ENCODE measurements around the gene DIP2C.
"Not testable (repeated sequence)": the region's sequence is repeated elsewhere in the genome, so short reads cannot be mapped to it uniquely, and the experiment has no call there.

Gene DIP2C

DNA sequence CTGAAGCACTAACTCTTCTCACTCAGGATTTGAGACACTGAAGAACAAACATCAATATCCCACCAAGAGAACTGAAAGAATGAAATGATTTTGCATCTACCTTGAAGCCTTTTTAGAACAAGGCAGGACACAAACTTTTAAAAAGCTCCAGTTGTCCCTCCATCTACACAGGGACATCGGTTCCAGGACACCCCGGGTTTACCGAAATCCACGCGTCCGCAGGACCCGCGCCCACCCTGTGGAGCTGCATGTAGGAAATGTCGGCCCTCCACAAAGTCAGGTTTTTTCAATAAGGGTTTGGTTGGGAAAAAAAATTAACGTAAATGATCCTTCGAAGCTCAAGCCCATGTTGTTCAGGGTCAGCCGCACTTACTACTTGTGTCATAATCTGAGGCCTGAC is 94.0 kb downstream of the DIP2C start:
- no peak for DNase-seq (ENCODE audit: low read depth)

- DNase-seq (ENCODE audit: low read depth), result no peak
Measured at GRCh38 chr10:594584-595270, 94.7 kb downstream of the DIP2C start.

DNA sequence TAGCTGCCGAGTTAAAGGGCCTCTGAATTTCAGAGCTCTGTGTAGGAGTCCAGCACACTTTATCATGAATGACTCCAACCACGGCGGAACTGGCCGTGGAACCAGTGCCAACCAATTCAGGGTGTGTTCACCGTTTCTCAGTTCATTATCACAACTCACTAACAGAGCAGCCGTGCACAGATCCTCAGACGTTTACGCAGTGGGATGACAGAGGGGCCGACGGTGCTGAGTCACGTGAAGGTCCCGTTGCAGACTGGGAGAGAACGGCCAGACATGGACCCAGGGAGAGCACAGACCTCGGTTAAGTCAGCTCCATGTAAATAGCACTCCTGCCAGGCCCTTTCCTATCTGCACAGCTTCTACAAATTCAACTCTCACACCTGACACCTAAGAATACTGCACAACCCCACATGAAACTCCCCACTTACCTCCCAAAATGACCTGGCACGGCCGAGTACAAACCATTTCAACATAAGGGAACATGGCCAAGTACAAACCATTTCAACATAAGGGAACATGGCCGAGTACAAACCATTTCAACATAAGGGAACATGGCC is 95.5 kb downstream of the DIP2C start:
- DNase-seq (ENCODE audit: low read depth), result no peak

GRCh38 chr10:593421-593820 is 96.0 kb downstream of the DIP2C start:
- no peak for DNase-seq (ENCODE audit: low read depth)

DNA sequence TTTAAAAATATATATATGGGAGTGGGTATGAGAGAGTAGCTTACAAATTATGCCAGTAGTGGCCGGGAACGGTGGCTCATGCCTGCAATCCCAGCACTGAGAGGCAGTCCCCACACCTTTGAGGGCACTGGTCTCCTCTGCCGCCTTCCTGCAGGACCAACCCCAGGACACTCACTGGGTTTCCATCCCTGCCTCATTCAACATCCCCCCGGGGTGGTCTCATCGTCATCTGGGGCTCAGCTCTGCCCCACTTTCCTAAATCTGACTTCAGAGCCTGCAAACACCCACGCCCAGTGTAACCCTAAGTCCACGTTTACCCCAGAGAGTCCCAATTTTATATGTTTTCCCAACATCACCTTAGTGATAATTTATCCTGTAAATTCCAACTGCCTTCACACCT is 96.5 kb downstream of the DIP2C start:
- DNase-seq (ENCODE audit: low read depth), result no peak

DNA sequence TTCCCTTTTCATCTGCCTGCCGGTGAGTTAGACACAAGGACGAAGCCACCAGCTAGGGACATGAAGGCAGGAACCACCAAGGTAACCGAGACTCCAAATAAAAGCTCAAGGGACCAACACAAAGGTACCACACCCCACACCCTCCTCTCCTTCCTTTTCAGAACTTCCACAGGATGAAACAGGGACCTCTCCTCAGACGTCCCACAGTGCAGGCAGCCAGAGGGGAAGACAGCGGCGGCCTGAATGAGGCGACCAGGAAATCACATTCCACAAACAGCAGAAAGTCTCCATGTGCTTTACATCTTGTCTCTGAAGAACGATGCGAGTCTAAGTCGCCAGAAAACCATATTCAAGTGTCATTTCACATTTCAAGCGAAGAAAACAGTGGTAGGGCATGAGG is 97.8 kb downstream of the DIP2C start:
- DNase-seq (ENCODE audit: low read depth), result no peak

DNA sequence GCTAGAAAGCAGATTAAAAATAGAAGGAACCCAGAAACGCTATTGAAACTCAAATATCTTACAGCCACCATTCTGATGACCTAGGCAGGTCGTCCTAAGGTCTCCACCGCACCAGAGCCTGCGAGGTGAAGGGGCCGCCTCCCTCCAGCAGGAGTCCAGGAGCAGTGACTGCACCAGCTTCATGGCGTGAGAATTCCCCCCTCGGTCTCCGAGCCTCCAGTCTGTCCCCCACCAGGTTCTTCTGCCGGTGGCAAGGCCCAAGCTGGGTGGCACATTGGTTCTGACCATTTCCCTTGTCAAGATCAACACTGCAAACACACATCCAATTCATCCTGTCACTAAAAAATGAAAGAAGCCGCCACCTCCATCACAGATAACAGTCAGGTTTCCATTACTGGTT is 98.7 kb downstream of the DIP2C start:
- DNase-seq (ENCODE audit: low read depth), result no peak

DNA sequence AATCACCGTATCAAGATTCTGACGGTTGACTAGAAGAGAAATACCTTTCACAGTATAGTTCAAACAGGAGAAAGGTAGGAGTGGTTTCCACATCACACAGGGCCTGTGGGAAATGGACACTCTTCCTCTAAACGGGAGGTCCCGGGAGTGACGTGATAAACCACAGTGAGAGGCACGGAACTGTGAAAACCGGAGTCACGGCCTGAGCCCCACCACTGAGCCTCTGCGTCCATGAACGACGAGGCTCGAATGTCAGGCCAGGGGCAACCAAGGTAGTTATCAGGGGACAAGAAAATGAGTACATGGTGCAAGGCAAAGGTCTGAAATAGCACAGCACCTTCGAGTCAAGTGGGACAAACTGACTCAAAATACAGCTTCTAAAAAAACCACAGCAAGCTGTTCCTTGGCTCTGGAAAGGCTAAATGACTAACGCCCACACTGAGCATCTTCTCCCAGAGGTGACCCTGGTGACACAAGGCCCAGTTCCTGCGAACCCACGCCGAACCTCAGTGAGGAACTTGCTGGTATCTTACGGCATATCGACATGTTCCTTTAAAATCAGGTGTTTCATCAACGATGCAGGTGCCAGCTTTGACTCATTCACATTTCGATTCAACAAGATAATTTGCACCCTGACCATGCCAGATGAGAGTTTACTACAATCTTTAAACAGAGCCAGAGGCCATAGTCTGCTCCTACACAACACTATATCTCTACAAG is 99.3 kb downstream of the DIP2C start:
- no peak for DNase-seq (ENCODE audit: low read depth)

DNA sequence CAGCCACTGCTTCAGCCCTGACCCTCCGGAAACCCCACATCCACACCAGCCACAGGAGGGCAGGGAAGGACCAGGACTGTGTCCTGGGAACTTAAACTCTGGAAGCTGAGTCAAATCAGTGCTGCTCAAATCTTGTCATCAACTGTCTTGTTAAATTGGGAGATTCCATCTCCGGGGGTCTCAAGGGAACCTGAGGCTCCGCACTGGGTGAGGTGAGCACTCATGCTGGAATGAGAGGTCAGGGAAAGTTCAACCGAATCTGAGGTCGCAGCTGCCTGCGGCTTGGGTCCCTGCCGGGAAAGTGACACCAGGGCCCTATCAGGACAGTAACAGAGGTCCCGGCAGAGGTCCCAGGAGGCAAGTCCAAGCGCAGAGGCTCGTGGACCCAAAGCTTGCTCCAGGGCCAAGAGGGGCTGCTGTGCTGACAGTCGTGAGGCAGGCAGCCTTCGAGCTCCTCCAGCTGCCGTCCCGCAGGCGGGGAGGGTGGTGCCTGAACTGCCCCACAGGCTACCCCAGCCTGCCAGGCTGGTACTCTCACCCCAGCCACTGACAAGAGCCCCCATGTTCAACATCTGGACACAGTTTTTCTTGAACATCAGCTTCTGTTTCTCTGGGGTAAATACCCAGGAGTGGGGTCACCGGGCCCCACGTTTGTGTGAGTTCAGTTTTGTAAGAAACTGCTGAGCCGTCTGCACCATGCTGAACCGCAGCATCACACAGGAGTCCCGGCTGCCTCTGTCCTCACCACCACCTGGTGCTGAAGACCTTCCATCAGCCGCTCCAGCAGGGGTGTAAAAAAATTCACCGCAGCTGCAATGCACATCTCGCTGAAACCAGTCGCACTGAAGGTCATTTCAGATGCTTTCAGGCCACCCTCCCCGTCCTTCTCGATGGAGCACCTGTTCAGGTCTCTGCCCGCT is 101.0 kb downstream of the DIP2C start:
- no peak for DNase-seq (ENCODE audit: low read depth)

- no peak for DNase-seq (ENCODE audit: low read depth)
Measured at GRCh38 chr10:586716-587115, 102.8 kb downstream of the DIP2C start.

DNA sequence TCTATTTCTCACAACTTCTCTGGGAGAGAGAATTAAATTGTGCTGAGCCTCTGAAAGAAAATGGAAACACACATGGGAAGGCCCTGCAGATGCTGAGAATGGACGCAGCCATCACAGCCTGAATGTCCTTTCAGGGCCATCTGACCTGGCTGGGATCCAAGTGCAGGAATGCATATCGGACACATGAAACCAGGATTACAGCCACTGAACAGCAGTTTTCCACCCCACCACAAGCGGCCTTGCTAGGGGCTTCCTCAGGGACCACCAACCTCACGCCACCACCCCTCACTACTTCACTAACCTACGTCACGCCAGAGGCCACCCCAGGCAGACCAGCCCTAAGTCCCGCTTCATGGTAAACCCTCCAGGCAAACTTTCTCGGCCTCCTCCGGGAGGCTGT is 103.3 kb downstream of the DIP2C start:
- DNase-seq (ENCODE audit: low read depth), result no peak

GRCh38 chr10:585502-585901 is 104.0 kb downstream of the DIP2C start:
- DNase-seq (ENCODE audit: low read depth), result no peak

GRCh38 chr10:584497-585290 is 104.8 kb downstream of the DIP2C start:
- not testable (repeated sequence) for DNase-seq (ENCODE audit: low read depth)

DNA sequence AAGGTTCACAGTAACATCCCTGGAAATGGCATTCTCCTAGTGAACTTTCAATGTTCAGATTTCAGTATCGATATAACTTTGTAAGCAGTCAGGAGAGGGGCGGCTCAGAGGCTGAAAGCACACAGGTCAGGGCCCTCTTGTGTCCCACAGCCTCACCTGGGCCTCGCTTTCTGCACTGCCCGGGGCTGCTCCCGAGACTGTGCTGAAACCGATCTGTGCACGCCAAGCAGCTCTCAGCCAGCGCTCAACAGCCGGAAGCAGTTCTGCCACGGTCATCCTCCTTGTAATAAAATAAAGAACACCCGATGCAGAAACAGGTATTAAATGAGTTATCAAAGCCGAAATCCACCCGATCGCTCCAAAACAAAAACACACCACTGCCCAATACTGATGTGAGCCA is 106.0 kb downstream of the DIP2C start:
- DNase-seq (ENCODE audit: low read depth), result no peak

GRCh38 chr10:581776-582330 is 107.6 kb downstream of the DIP2C start:
- no peak for DNase-seq (ENCODE audit: low read depth)

GRCh38 chr10:580778-581177 is 108.7 kb downstream of the DIP2C start:
- DNase-seq (ENCODE audit: low read depth), result no peak

- DNase-seq (ENCODE audit: low read depth), result no peak
Measured at GRCh38 chr10:576130-576465, 113.4 kb downstream of the DIP2C start.

GRCh38 chr10:575402-576129 is 113.9 kb downstream of the DIP2C start:
- DNase-seq (ENCODE audit: low read depth), result no peak

DNA sequence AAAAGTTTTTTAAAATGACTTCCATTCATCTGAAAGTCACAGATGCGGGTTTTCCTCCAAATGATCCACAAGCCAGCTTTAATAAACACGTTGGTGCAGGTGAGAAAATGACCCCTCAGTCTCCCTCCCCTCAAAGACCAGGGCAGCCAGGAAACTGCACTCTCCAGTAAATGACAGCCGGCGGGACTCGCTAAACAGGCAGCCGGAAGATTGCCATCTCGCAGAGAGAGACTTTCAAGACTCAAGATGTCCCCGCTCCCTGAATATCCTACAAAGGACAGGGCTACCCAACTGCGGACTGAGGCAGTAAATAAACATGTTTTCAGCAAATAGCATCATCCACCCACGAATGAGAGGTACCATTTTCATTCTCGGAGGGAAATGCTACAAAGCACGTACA is 116.8 kb downstream of the DIP2C start:
- no peak for DNase-seq (ENCODE audit: low read depth)

GRCh38 chr10:571688-572451 is 117.6 kb downstream of the DIP2C start:
- DNase-seq (ENCODE audit: low read depth), result no peak
